ENCODE results near the gene WNT9B.

DNA sequence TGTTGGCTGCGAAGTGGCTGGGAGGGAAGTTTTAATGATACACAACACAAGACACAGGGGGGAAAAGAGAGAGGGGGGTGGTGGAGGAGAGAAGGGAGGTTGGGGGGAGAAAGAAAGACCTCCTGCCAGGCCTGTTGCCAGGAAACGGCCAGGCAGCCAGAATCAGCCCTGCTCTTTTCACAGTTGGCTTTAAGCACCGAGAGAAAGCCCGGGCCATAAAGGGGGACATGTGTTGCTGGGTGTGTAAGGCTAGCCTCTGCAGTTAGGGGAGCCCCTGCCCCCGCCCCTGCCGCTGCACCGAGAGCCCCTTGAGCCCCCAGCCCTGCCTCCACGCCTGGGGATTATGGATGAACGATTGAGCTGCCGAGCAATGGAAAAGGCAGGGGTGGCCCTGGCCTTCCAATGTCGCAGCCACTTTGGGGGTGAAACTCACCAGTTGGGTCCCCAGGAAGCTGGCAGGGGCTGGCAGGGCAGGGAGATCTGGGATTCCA is 19.0 kb upstream of the WNT9B start:
- TF ChIP-seq POLR2A (IDR thresholded peaks at IDR 0.05) (no peak), CTCF (IDR thresholded peaks at IDR 0.05) (no peak)

All from uterus (tissue), 2 donors.